NCI-H748 (cell line): Measurements from ENCODE around the gene CREM.

ENCODE experiments used
- DNase-seq: peaks from one replicate; lab custom pipeline; 2025; ENCODE audit not compliant: unreplicated experiment; lab: John Stamatoyannopoulos, UW

CREM gene

DNA sequence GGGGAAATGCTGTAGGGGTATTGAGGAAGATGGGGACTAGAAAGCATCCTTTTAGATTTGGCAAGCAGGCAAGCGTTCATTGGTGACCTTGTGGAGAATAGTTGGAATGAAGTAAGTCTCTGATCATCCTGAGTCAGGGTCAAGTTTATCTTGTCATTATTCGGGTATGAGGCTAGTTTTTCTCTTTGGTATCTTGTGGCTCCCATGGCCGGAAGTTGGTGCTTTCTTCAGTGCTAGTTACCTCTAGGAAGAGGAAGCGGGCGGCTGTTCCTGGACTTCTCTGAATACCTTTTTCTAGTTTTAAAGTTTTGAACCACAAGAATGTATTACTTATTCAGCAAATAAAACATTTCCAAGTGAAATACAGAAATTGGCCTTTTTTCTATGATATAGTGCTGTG lies 9.2 kb downstream of the CREM start:
- no peak for DNase-seq

DNA sequence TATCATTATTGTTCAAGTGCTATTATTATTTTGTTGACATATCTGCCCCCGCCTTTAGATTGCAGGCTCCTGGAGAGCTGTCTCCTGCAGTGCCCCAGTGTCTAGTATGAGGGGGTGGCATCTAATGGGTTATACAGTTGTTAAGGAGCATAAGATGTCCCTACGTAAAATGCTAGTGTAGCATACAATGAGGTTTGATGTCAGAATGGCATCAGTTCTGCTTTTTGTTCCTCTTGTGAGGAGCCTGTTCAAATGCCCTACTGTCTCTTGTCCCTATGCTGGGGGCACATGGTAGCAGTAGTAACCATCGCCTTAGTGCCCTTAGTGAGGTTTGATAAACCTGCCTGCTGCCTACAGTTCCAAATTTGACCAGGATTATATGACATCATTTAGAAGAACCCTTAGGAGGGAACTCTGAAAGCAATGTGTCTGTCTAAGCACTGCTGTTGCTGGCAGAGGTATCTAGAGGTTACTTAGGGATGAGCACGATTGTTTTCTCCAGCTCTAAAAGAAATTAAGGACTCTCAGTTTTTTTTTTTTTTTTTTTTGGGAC lies 9.7 kb downstream of the CREM start:
- DNase-seq = no peak

DNA sequence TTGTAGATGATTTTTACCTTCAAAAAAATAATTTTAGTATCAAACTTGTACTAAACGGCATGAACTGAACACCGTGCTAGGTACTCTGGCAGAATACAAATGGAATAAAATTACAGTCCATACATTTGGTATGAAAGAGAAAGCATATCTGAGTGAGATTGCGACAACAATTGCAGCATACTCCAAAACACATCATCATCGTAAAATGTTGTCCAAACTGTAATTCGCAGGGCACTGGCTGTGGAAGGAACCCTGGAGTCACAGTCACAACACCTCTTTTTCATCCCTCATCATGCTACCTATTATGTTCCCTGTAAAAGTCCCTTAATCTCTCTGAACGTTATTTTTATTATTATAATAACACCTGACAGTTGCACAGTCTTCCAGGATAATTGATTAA lies 13.5 kb downstream of the CREM start:
- DNase-seq = no peak

DNA sequence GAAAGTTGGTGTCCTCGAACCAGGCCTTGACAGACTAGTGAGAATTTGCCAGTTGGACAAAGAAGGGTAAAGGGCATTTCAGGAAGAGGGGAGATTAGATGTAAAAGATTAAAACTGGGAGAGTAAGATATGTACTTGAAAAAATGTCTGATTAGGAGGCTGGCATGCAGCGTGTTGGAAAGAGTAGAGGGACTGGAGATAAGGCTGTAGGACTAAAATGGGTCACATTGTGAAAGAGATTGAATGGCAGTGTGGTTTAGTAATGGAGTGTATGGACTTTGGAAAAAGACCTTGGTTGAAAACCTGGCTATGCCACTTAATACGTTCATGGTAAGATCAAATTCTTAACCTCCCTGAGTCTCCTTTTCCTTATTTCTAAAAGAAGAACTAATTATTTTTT lies 14.1 kb downstream of the CREM start:
- DNase-seq = no peak

DNA sequence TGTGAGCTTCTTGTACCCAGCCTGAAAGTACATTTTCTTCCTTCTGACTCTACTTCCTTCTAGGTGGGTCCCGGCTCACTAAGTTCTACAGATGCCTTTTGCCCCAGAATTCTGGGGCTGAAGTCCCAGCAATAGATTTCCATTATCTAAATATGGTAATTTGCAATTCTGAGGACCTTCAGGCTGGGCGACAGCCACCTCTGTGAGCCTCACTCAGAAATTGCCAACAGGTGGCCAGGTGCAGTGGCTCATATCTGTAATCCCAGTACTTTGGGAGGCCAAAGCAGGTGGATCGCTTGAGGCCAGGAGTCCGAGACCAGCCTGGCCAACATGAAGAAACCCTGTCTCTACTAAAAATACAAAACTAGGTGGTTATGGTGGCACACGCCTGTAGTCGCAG lies 23.7 kb downstream of the CREM start:
- DNase-seq = no peak

DNA sequence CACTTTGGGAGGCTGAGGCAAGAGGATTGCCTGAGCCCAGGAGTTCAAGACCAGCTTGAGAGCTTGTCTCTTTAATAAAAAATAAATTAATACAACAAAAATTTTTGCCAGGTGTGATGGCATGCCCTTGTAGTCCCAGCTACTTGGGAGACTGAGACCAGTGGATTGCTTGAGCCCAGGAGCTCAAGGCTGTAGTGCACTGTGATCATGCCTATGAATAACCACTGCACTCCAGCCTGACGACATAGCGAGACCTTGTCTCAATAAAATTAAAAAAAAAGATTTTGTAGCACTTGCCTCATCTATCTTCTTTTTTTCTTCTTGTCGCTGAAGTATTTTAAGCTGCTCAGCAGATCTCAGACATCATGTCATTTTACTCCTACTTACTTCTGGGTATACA lies 26.3 kb downstream of the CREM start:
- DNase-seq = no peak

DNA sequence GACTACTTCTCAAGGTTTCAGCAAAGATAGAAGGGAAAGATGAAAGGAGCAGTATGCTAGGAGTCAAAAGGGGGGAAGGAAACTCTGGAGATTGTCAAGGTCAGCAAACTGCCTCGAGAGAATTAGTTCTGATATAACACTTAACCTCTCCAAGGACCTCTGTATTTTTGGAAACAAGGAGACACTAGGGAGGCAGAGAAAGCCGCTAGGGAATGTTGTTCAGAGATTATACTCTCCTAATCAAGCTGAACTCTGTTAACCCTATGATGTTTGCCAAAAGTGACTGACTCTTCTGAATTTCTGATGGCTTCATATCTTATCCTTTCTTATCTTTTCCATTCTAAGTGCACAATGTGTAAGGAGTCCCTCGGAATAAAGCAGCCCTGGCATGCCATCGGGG lies 27.1 kb downstream of the CREM start:
- DNase-seq = no peak

DNA sequence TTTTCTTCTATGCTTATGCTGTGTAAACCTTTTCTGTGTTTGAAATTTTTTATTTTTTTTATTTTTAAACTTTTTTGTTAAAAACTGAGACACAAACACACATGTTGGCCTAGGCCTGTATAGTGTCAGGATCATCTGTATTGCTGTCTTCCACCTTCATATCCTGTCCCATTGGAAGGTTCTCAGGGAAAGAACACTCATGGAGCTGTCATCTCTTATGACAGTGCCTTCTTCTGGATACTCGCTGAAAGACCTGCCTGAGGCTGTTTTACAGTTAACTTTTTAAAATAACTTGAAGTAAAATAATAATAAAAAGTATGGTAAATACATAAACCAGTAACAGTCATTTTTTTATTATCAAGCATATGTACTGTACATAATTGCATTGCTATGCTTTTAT lies 34.1 kb downstream of the CREM start:
- DNase-seq = no peak

DNA sequence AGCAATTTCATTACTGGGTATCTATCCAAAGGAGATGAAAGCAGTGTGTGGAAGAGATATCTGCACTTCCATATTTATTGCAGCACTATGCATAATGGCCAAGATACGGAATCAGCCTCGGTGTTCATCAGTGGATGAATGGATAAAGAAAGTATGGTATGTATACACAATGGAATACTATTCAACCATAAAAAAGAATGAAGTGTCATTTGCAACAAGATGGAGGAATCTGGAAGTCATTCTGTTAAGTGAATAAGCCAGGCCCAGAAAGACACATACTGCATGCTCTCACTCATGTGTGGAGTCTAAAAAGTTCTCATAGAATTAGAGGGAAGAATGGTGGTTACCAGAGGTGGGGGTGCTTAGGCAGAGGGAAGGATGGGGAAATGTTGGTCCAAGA lies 35.3 kb downstream of the CREM start:
- no peak for DNase-seq

DNA sequence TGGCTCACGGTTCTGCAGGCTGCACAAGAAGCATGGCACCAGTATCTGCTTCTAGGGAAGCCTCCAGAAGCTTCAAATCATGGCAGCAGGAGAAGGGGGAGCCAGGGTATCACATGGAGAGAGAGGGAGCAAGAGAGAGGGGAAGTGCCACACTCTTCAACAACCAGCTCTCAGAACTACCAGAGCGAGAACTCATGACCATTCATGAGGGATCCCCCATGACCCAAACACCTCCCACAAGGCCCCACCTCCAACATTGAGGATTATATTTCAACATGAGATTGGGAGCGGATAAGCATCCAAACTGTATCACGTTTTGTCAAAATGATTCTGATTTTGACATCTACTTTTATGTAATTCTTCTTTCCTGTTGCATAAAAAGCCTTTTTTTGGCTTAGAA lies 38.5 kb downstream of the CREM start:
- no peak for DNase-seq

DNA sequence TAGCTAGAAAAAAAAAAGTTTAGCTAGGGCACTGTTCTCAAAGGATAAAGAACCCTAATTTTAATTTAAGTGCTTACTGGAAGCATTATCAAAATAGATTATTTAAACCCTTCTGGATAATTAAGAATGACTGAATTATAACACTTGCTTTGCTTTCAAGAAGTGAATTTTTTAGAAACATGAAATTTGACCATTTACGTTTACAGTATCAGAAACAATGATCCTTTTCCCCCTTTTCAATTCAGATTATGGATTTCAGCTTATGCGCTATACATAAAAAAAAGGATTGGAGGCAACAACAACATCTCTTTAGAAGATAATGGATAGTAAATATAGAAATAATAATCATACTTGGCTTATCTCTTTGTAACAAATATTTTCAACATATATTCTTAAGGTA lies 39.2 kb downstream of the CREM start:
- DNase-seq = no peak

DNA sequence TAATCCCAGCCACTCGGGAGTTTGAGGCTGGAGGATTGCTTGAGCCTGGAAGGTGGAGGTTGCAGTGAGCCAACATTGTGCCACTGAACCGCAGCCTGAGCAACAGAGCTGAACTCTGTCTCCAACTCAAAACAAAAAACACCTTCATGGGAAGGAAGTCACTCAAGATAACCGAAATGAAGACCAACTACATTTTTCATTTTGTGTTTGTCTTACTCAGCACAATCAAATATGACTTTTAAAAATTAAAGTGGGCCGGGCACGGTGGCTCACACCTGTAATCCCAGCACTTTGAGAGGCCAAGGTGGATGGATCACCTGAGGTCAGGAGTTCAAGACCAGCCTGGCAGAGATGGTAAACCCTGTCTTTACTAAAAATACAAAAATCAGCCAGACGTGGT lies 40.0 kb downstream of the CREM start:
- DNase-seq = no peak

DNA sequence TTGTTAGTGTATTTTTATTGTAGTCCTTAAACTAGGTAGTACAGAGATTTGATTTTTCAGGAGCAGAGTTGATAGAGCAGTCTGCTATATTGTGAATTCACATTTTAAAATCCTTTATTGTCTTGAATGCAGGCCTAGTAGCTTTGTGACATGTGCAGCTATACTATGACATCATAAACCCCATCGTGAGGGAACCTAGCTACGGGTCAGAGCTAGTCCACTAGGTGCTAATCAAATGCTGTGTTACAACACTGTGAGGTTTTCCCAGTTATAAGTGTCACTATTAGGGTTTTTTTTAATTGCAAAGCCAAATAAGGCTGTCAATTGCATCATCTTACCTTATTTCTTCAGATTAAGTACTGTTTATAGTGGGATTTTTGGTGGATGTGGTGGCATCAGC lies 40.7 kb downstream of the CREM start:
- no peak for DNase-seq

DNA sequence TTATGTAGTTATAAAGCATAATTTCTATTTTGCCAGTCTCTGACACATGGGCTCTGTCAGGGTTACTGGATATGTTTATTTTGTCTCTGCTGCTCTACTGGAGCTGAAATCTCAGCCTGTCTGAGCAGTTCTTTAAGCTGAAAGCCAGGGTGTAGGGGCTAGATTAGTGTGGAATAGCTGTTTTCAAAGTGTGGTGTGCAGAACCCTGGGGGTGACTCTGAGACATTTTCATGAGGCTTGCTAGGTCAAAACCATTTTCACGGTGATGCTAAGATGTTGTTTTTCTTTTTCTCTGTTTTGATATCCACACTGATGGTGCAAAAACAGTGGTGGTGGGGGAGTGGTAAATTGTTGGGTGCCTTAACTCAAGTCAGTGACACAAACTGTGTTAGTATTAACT lies 45.5 kb downstream of the CREM start:
- DNase-seq = no peak

DNA sequence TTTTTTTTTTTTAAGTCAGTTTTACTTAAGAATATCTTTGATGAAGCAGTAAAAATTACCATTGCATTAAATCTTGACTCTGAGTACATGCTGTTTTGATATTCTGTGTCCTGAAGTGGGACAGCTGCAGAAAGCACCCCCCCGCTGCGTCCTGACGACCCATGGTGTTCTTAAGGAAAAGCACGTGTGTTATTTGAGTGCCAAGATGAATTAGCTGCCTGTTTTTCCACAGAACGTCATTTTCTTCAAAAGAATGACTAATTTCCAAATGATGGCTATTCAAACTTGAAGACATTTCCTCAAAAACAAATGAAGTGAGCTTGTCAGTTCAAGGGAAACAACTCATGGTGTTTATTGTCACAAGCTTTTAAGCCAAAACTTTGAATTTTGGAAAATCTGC lies 45.9 kb downstream of the CREM start:
- DNase-seq = no peak

DNA sequence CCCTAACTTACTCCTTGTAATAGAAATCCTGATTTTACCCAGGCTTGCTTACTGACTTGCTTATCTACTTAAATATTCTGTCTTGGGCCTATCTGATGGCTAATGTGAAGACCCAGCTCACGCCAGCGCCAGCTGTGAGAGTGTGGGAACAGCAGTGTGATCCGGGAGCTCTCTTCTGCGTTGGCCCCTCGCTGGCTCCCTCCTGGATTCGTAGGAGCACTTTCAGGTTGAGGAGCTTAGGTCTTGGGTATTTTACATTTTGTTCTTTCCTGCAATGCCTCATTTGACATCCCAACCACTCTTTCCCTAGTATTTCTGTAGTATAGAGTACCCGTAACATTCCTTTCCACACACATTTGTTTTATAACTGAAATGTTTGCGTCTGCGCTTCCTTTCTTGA lies 51.7 kb downstream of the CREM start:
- DNase-seq = no peak

DNA sequence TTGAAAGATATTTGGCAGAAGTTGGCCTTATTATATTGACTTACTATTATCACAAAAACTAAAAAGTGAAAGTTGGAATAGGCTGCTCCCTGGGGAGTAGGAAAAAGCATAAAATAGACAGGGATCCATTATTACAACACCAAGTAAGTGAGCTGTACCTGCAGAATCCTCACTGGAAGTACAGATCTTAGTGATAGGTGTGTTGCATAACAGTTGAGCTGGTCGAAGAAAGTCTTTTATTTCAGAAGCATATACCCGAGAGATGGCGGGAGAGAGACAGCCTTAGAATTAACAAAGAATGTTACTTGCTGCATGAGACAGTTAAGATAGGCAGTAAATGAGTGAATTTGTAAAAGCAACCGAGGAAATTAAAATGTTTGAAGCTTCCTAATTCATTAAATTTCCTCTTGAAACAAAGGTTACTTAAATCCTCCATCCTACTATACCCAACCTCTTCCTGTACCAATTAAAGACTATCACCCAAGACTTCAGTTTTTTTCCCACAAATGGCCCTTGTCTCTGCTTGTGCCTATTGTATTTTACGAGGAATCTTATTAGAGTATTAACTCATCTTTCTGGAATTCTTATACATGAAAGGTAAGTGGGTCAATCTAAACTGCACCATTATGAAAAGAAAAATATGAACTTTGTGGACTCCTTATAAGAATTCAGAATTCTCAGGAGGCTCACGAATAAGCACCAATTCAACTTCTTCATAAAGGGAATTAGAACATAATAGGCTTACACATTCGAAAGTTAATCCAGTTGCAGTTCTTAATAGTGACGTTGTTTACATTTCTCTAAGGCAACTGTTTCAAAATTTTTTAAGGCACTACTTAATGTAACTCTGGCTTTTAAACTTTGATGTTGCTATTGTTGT lies 56.2 kb downstream of the CREM start:
- no peak for DNase-seq

DNA sequence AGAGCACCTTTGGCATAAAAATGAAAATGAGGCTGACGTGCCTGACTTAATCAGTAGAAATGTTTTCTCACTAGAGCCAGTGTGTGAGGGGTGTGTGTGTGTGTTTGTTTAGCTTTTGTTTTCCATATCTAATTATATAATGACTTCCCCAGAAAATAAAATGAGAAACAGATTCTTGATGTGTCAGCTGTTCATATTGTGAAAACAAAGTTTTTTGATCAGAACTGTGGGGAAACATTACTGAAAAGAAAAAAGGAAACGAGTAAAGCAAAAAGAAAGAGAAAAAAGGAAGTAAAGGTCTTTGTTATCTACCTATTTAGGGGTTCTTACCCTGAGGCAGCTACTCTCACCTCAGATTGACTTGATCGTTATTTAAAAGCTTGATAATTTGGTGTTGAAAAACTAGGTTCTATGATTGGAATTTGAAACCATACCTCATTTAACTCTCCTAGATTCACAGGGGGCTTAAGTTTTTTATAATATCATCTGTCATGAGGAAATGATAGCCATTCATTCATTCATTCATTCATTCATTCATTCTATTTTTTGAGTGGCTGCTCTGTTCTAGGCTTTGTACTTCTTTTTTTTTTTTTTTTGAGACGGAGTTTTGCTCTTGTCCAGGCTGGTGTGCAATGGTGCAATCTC lies 58.0 kb downstream of the CREM start:
- DNase-seq = peak; percentile 8

DNA sequence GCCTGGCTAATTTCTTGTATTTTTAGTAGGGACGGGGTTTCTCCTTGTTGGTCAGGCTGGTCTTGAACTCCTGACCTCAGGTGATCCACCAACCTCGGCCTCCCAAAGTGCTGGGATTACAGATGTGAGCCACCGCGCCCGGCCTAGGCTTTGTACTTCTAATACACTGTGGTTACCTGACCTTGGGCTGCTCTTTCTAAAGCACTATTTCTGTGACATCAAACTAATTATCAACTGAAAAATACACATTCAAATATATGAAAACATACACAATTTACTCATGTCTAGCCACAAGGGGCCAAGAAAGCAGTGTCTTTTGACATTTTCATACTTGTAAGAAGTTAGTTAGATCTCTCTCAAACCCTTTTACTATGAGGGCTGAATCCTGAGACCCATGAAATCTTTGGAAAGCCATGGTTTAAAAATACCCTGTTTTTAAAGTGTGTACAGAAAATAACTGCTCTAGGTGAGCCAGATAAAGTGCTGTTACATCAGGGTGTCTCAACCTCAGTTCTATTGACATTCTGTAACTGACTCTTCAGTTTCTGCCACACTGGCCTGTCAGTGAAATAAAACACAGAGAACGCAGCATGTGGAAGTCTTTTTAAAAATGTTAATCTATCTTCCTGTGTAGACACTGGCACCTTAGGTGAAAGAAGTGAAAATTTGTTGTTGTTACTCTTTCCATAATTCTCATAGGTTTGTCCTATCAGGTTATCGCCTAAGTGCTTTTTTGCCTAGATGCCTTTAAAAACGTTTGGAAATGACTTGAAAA lies 58.8 kb downstream of the CREM start:
- no peak for DNase-seq

DNA sequence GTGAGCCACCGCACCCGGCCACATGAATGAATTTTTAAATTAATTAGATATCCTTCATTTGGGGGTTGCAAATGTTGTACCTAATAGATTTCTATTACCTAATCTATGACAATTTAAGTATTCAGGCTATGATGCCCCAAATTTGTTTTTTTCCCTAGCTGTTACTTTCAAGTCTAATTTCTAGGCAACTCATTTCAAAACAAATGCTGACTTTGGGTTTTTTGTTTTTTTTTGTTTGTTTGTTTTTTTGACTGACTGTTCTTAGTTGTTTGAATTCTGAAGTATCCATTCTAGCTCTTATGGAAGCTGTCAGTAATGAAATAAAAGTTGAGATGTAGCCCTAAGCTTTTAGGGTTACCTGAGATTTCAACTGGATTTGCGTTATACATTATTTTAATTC lies 62.3 kb downstream of the CREM start:
- DNase-seq = no peak

DNA sequence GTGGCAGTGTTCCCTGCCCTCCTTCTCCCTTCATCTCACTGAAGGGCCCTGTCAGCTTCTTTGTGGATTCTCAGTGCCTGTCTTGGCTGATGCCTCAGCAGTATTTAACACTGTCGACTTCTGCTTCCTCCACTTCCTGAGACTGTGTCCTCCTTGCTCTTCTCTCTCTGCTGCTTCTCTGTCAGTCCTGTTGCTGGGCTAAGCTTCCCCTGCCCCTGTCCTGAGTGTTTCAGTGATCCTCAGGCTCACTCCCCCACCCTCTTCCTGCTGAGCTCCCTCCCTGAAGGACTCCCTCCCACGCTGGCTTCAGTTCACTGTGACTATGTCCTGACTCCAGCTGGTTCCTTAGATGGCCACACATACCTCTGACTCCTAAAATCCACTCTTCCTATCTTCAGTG lies 64.9 kb downstream of the CREM start:
- no peak for DNase-seq
